CD4-positive, alpha-beta memory T cell (primary cell): Measurements from ENCODE around the gene SUN1. TPM values are rescaled to one million over a fixed set of nuclear protein-coding genes. Genes with fewer than 3 reads are reported as not detected.

ENCODE experiments used
- CTCF ChIA-PET: fragments of 350-600 bp; sonication (Branson Sonifier 250); formaldehyde crosslinking; loops from one replicate; lab custom pipeline; 2021; ENCODE audit warnings: inconsistent platforms; ENCODE audit not compliant: partially characterized antibody; lab: Charles Lee
- POLR2A ChIA-PET: fragments of 350-600 bp; sonication (Branson Sonifier 250); formaldehyde crosslinking; loops from one replicate; lab custom pipeline; 2021; ENCODE audit not compliant: partially characterized antibody; lab: Charles Lee
- DNase-seq, 5 donors: peaks; one replicate each; pipeline versions ENCODE4 v3.0.0 to v3.0.0-alpha.2; 2020 to 2022; ENCODE audit warnings: mixed read lengths in 1 of 5
- H3K27ac ChIP-seq: one replicate; pipeline ENCODE4 v1.7.0; 2013; ENCODE audit warnings: low read depth, low read length
- H3K27me3 ChIP-seq: 2 replicates; pipeline ENCODE4 v1.7.0; 2013; ENCODE audit warnings: mild to moderate bottlenecking, low read length, moderate library complexity; ENCODE audit not compliant: insufficient read depth
- H3K36me3 ChIP-seq: 2 replicates; pipeline ENCODE4 v1.7.0; 2013; ENCODE audit warnings: mild to moderate bottlenecking, low read length, moderate library complexity; ENCODE audit not compliant: insufficient read depth
- H3K4me1 ChIP-seq: 2 replicates; pipeline ENCODE4 v1.7.0; 2013; ENCODE audit warnings: mild to moderate bottlenecking, low read length, moderate library complexity; ENCODE audit not compliant: insufficient read depth
- H3K4me3 ChIP-seq, 2 donors: one replicate each; pipeline ENCODE4 v1.7.0; 2013; ENCODE audit warnings: low read length in 2 of 2, mild to moderate bottlenecking in 1 of 2
- H3K9me3 ChIP-seq, 2 donors: one replicate each; pipeline ENCODE4 v1.7.0; 2013; ENCODE audit warnings: low read length in 2 of 2, control low read depth in 1 of 2; ENCODE audit not compliant: control insufficient read depth in 1 of 2
- H3K27ac Mint-ChIP-seq, 7 donors: one replicate each; pipeline ENCODE4 v1.8.0; 2020 to 2021; ENCODE audit warnings: mixed read lengths in 7 of 7, mild to moderate bottlenecking in 6 of 7, inconsistent platforms in 3 of 7, moderate library complexity in 3 of 7
- H3K27me3 Mint-ChIP-seq, 2 donors: one replicate each; pipeline ENCODE4 v1.8.0; 2020 to 2021; ENCODE audit warnings: mixed read lengths in 2 of 2
- H3K36me3 Mint-ChIP-seq, 2 donors: one replicate each; pipeline ENCODE4 v1.8.0; 2020 to 2021; ENCODE audit warnings: mixed read lengths in 2 of 2, inconsistent platforms in 1 of 2, mild to moderate bottlenecking in 1 of 2
- H3K4me1 Mint-ChIP-seq, 4 donors: one replicate each; pipeline ENCODE4 v1.8.0; 2020 to 2021; ENCODE audit warnings: mixed read lengths in 4 of 4, mild to moderate bottlenecking in 1 of 4
- H3K4me3 Mint-ChIP-seq, 8 donors: one replicate each; pipeline ENCODE4 v1.8.0; 2020 to 2021; ENCODE audit warnings: mixed read lengths in 8 of 8, mild to moderate bottlenecking in 7 of 8, moderate library complexity in 6 of 8, inconsistent platforms in 3 of 8
- H3K9me3 Mint-ChIP-seq, 8 donors: one replicate each; pipeline ENCODE4 v1.8.0; 2020 to 2021; ENCODE audit warnings: mixed read lengths in 8 of 8, mild to moderate bottlenecking in 5 of 8, inconsistent platforms in 3 of 8, moderate library complexity in 1 of 8
- intact Hi-C: fragments of 100-400 bp; cut with micrococcal nuclease; formaldehyde crosslinking; loops from one replicate; pipeline ENCODE4 v1.15.1; 2023
- polyA plus RNA-seq, 2 donors: library from polyadenylated mRNA; unstranded; fragments of 300-500 nt; fragmentation: Illumina TruSeq; gene quantifications; one replicate each; pipeline ENCODE4 v1.2.3, GENCODE V29; 2021
- total RNA-seq, 2 experiments: library from RNA; stranded (reverse); gene quantifications; one replicate each; pipeline ENCODE4 v1.2.3, GENCODE V29; 2021

SUN1 gene
- total and polyA plus RNA-seq, 4 experiments from 2014 or later = 53.7 to 210 (median 131) TPM

DNA sequence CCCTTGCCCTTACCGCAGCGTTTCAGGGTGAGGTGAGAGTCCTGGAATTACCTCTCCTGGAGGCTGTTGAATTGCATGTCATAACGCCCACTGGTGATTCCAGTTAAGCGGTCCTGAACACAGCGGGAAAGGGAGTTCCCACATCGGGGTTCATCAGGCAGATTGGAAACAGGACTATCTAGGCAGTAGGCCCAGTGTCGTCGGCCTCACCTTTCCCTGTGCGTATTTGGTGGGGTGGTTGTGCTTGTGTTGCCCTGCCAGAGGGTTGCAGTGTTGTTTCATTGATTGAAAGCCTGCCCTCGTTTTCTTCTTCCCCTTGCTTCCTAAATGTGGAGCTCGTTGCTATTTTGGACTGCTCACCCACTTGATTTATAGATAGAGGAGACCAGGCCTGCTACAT lies 10.6 kb upstream of the SUN1 start:
- POLR2A ChIA-PET = no interaction called here
- CTCF ChIA-PET = no interaction called here
- Mint-ChIP-seq H3K36me3 (peaks cover 23 to 33% of the 10 kb centered on the region in 2 donors), H3K9me3 (peaks cover 0 to 2% (median 0%) of the 10 kb centered on the region in 8 donors), H3K27me3 (no peaks in the 10 kb centered on the region), H3K27ac (no peak overlapping the region), H3K4me3 (peak overlapping the region in 1 of 8 donors; percentile 25), H3K4me1 (peaks cover 50 to 83% (median 63%) of the 10 kb centered on the region in 4 donors)
- peaks cover 30% of the 10 kb centered on the region for H3K4me1 ChIP-seq
- intact Hi-C loops = no loop called here
- H3K27me3 ChIP-seq = no peaks in the 10 kb centered on the region
- H3K9me3 ChIP-seq = no peaks in the 10 kb centered on the region
- no peak overlapping the region for H3K4me3 ChIP-seq
- no peak for DNase-seq
- H3K27ac ChIP-seq = no peak overlapping the region
- H3K36me3 ChIP-seq = peaks cover 5% of the 10 kb centered on the region

DNA sequence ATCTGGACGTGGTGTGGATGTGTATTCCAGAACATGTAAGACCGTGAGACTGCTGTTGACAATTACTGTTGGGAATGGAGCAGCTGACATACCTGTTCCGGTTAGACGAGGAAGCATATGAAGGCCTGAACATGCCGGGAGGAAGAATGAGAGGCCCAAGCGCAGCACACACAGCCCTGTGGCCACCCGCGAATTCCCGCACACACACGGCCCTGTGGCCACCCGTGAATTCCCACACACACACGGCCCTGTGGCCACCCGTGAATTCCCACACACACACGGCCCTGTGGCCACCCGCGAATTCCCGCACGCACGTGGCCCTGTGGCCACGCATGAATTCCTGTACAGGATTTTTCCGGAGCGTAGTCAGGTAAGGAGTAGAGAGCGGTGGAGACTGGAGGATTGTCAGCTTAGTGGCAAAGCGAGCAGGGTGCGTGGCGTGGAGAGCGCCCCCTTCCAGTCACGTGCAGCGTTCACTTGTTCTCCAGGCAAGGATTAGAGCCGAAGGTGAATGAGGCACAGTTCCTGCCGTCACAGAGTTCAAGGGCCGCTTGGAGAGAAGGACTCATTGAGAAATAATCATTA lies 9.5 kb upstream of the SUN1 start:
- Mint-ChIP-seq H3K4me1 (peaks cover 46 to 84% (median 57%) of the 10 kb centered on the region in 4 donors), H3K9me3 (peaks cover 0 to 2% (median 0%) of the 10 kb centered on the region in 8 donors), H3K36me3 (peaks cover 23 to 30% of the 10 kb centered on the region in 2 donors), H3K27ac (peak overlapping the region in 3 of 7 donors; percentile 36 to 58 (median 53)), H3K4me3 (no peak overlapping the region), H3K27me3 (no peaks in the 10 kb centered on the region)
- Histone ChIP-seq H3K27ac (no peak overlapping the region), H3K36me3 (peaks cover 5% of the 10 kb centered on the region), H3K4me3 (no peak overlapping the region), H3K27me3 (no peaks in the 10 kb centered on the region), H3K4me1 (peaks cover 23% of the 10 kb centered on the region), H3K9me3 (no peaks in the 10 kb centered on the region)
- ChIA-PET CTCF (no interaction called here), POLR2A (interaction anchor here (1.3 kb wide), 1 partner anchor 9 kb away, joined by 4 read pairs; the partner anchor contains the start of gene SUN1)
- intact Hi-C loops = no loop called here
- no peak for DNase-seq

DNA sequence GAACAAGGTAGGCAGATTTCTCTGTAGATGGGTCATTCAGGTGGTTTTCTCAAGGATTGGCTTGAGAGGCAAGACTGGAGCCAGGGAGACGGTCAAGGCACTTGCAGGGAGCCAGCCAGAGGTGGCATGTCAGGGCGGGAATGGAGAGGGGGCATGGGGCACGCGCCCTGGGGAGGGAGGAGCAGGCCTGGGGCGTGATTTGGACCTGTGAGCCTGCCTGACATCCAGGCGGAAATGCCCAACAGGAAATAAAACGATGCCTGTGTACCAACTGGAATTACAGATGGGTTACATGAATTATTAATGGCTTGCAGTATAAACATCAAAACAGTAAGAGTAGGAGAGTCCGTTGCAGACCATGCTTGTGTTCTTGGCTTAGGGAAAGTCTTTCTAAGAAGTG lies 8.6 kb upstream of the SUN1 start:
- intact Hi-C loops = no loop called here
- Histone ChIP-seq H3K27me3 (no peaks in the 10 kb centered on the region), H3K9me3 (no peaks in the 10 kb centered on the region), H3K27ac (no peak overlapping the region), H3K36me3 (peaks cover 5% of the 10 kb centered on the region), H3K4me1 (peaks cover 15% of the 10 kb centered on the region), H3K4me3 (no peak overlapping the region)
- DNase-seq = no peak
- H3K4me3 Mint-ChIP-seq = no peak overlapping the region
- H3K27ac Mint-ChIP-seq = peak overlapping the region in 1 of 7 donors; percentile 70
- CTCF ChIA-PET = no interaction called here
- no peaks in the 10 kb centered on the region for H3K27me3 Mint-ChIP-seq
- H3K36me3 Mint-ChIP-seq = peaks cover 23 to 24% of the 10 kb centered on the region in 2 donors
- H3K4me1 Mint-ChIP-seq = peaks cover 38 to 79% (median 50%) of the 10 kb centered on the region in 4 donors
- H3K9me3 Mint-ChIP-seq = peaks cover 0 to 2% (median 0%) of the 10 kb centered on the region in 8 donors
- POLR2A ChIA-PET = interaction anchor here (1.3 kb wide), 1 partner anchor 8 kb away, joined by 4 read pairs; the partner anchor contains the start of gene SUN1

DNA sequence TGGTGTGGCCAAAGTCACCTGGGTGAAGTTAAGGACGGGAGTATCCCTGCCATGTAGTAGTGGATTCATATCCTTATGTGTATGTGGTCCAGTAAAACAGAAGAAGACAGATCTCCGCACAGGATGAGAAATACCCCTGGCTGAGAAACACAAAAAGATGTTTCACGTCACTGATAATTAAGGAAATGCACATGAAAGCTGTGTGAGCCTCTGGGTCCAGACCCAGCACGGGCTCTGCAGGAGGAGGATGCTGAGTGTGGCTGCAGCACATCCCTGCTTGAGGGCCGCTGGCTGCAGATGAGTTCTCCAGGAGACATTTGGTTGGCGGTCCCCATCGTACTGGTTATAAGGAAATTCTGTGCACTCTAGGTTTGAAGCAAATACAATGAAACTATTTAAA lies 8.2 kb upstream of the SUN1 start:
- Histone ChIP-seq H3K4me3 (no peak overlapping the region), H3K27ac (no peak overlapping the region), H3K27me3 (no peaks in the 10 kb centered on the region), H3K4me1 (peaks cover 14% of the 10 kb centered on the region), H3K36me3 (peaks cover 5% of the 10 kb centered on the region), H3K9me3 (no peaks in the 10 kb centered on the region)
- intact Hi-C loops = no loop called here
- Mint-ChIP-seq H3K4me3 (no peak overlapping the region), H3K27me3 (no peaks in the 10 kb centered on the region), H3K36me3 (peaks cover 23 to 24% of the 10 kb centered on the region in 2 donors), H3K4me1 (peaks cover 38 to 79% (median 50%) of the 10 kb centered on the region in 4 donors), H3K9me3 (peaks cover 0 to 2% (median 0%) of the 10 kb centered on the region in 8 donors), H3K27ac (peak overlapping the region in 1 of 7 donors; percentile 70)
- CTCF ChIA-PET = no interaction called here
- no peak for DNase-seq
- POLR2A ChIA-PET = no interaction called here

DNA sequence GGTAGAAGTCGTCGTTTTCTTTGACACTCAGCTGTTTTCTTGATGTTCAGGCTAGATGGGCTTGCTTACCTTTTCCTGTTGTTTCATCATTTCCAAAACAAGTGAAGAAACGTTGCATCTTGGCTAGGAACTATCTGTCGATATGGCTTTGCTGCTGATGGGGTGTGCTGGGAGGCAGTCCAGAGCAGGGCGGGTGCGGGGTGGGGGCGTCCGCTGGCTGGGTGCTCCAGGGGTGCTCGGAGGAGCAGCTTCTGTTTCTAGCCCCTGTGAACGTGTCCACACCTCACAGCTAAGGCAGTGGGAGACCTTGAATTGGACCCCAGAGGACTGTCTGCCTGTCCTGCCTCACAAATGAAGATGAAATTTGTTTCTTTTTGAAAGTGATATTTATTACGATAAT lies 7.6 kb upstream of the SUN1 start:
- no peak for DNase-seq
- H3K27ac ChIP-seq = no peak overlapping the region
- H3K4me3 ChIP-seq = no peak overlapping the region
- H3K36me3 ChIP-seq = peaks cover 5% of the 10 kb centered on the region
- no peaks in the 10 kb centered on the region for H3K27me3 ChIP-seq
- ChIA-PET POLR2A (no interaction called here), CTCF (interaction anchor here (1.1 kb wide), 1 partner anchor 16 kb away, joined by 4 read pairs; no protein-coding TSS in a partner anchor)
- H3K27ac Mint-ChIP-seq = peak overlapping the region in 3 of 7 donors; percentile 35 to 70 (median 55)
- H3K9me3 ChIP-seq = no peaks in the 10 kb centered on the region
- peaks cover 37 to 76% (median 46%) of the 10 kb centered on the region in 4 donors for H3K4me1 Mint-ChIP-seq
- intact Hi-C loops = no loop called here
- peaks cover 0 to 2% (median 0%) of the 10 kb centered on the region in 8 donors for H3K9me3 Mint-ChIP-seq
- H3K4me1 ChIP-seq = peaks cover 14% of the 10 kb centered on the region
- H3K36me3 Mint-ChIP-seq = peaks cover 23 to 24% of the 10 kb centered on the region in 2 donors
- no peak overlapping the region for H3K4me3 Mint-ChIP-seq
- H3K27me3 Mint-ChIP-seq = no peaks in the 10 kb centered on the region

DNA sequence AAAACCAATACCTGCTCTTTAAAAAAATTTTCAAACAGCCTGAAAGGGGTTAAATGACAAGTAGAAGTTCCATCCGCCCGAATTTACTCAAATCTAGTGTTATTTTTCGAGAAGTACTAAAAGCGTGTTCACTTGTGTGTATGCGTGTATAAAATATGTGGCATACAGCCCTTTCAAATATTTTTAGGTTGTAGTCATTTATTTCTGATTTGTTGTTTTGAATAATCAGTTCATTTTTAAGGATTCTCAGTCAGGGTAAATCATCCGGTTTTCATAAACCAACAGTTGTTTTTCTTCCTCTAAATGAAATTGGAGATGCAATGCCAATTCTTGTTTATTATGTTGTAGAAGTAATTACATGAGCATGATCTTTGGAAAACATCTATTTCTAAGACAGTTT lies 6.9 kb upstream of the SUN1 start:
- Histone ChIP-seq H3K4me1 (peaks cover 13% of the 10 kb centered on the region), H3K4me3 (no peak overlapping the region), H3K27me3 (no peaks in the 10 kb centered on the region), H3K36me3 (peaks cover 5% of the 10 kb centered on the region), H3K27ac (no peak overlapping the region), H3K9me3 (no peaks in the 10 kb centered on the region)
- no peak overlapping the region for H3K4me3 Mint-ChIP-seq
- H3K9me3 Mint-ChIP-seq = peaks cover 0 to 2% (median 0%) of the 10 kb centered on the region in 8 donors
- ChIA-PET CTCF (interaction anchor here (1.1 kb wide), 1 partner anchor 15 kb away, joined by 4 read pairs; no protein-coding TSS in a partner anchor), POLR2A (interaction anchor here (1.6 kb wide), 1 partner anchor 8 kb away, joined by 4 read pairs; no protein-coding TSS in a partner anchor)
- H3K27ac Mint-ChIP-seq = peak overlapping the region in 1 of 7 donors; percentile 67
- peaks cover 36 to 75% (median 46%) of the 10 kb centered on the region in 4 donors for H3K4me1 Mint-ChIP-seq
- intact Hi-C loops = no loop called here
- peaks cover 22 to 24% of the 10 kb centered on the region in 2 donors for H3K36me3 Mint-ChIP-seq
- no peak for DNase-seq
- H3K27me3 Mint-ChIP-seq = no peaks in the 10 kb centered on the region

DNA sequence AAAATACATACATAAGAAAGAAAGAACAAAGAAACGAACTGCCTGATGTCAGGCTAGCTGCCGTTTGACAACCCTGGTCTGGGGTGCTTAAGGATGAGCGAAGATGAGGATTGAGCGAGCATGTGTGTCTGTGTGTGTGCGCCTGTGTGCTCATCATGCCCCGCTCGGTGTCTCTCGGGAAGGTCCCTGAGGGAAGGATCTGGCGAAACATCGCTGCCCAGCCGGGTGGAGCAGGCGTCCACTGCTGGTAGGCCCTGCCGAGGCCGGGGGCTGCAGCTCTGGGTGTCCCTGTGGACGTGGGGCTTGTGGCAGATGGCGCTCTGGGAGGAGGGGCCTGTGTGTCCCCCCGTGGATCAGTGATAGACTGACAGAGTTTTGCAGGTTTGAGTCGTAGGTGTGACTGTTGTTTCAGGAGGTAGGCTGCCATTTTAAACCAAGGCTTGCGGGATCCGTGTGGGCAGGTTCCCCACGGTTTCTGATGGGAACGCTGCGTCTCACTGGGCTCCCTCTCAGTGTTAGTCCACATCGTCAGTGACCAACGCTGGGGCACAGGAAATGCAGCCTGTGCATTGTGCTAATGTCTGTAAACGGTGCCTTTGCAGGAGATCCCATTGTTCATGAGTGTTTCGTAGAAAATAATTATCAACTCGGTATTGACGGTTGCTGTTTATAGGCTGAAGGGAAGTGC lies 5.9 kb upstream of the SUN1 start:
- peak overlapping the region in 3 of 7 donors; percentile 52 to 67 (median 59) for H3K27ac Mint-ChIP-seq

More for the DNA sequence above, 5.9 kb upstream of the SUN1 start:
- H3K27me3 Mint-ChIP-seq = no peaks in the 10 kb centered on the region
- CTCF ChIA-PET = no interaction called here
- peaks cover 0 to 2% (median 0%) of the 10 kb centered on the region in 8 donors for H3K9me3 Mint-ChIP-seq
- Histone ChIP-seq H3K4me3 (no peak overlapping the region), H3K4me1 (peaks cover 19% of the 10 kb centered on the region), H3K27me3 (no peaks in the 10 kb centered on the region), H3K9me3 (no peaks in the 10 kb centered on the region), H3K27ac (no peak overlapping the region), H3K36me3 (peaks cover 5% of the 10 kb centered on the region)
- intact Hi-C loops = no loop called here
- H3K4me3 Mint-ChIP-seq = no peak overlapping the region
- DNase-seq = no peak
- POLR2A ChIA-PET = interaction anchor here (1.6 kb wide), 1 partner anchor 9 kb away, joined by 4 read pairs; no protein-coding TSS in a partner anchor
- peaks cover 37 to 77% (median 48%) of the 10 kb centered on the region in 4 donors for H3K4me1 Mint-ChIP-seq
- peaks cover 17 to 23% of the 10 kb centered on the region in 2 donors for H3K36me3 Mint-ChIP-seq
